Measurements from ENCODE around the gene GIT1.
A peak's percentile ranks its signal among the peaks of the same experiment; 100 is the strongest.

Gene GIT1

DNA sequence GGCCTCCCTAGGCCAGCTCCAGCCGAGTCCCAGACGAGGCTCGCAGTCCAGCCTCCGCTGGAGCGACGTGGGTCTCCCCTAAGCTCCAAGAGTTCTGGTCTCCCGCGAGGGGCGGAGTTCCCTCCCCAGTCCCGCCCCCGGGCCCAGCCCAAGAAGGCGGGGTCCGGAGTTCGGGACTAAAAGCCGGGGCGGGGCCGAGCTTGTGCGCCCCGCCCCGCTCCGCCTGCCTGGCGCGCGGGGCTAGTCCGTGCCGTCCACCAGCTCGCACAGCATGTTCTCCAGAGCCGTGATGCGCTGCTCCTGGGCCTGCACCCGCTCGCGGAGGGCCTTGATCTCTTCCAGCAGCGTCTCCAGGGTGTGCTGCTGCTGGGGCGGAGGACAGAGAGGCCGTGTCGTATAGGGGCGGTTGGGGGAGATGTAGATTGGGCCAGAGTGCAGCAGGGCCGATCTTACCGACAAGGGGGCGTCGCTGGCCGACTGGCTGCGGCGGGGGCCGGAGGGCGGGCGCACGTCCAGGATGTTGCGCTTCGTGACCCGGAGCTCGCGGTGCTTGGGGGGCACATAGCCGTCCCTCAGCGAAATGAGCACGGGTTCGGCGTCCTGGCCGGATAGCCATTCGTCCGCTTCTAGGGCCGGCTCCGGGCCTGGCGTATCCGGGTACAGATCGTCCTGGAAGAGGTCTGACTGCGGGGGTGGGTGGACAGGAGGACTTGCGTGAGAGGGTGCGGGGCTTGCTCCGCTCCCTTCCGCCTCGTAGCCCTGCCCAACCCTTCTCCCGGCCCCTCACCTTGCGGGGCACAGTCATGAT is 26.2 kb upstream of the GIT1 start:
- DNase-seq: peak; percentile 79

GRCh38 chr17:29615048-29615385 is 25.6 kb upstream of the GIT1 start:
- peak; percentile 61 for DNase-seq

GRCh38 chr17:29614349-29615047 is 25.1 kb upstream of the GIT1 start:
- no peak for DNase-seq

DNA sequence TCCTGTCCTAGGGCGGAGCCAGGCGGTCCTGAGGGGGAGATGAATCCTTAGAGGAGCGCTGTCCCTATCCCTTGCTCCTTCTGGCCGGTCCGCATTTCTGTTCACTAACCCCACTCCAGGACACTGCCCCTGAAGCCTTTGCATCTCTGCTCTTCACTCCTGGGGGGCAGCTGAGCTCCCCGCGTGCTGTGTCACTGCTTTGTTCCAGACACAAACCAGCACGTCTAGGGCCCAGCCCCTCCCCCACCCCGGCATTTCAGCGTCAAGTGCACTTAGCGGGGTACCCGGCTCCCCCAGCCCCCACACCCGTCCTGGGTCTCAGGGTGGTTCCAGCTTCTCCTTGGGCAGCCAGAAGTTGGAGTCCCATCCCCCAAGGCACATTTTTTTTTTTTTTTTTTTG is 24.4 kb upstream of the GIT1 start:
- DNase-seq: no peak

DNA sequence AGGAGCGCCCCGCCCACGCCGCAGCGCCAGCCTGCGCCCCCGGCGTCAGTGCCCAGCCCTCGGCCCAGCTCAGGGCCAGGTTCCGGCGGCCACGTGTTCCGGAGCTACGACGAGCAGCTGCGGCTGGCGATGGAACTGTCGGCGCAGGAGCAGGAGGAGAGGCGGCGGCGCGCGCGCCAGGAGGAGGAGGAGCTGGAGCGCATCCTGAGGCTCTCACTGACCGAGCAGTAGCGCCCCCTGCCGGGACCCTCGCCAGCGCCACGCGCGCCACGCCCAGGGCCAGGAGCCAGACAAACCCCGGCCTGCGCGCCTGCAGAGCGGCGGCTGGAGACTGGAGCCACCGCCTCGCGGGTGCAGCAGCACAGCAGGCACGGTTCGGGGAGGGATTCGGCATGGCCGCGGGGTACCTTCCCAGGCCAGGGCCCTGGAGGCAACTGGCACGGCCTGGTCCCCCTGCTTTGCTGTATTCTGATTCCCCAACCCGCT is 23.9 kb upstream of the GIT1 start:
- peak; percentile 88 for DNase-seq

DNA sequence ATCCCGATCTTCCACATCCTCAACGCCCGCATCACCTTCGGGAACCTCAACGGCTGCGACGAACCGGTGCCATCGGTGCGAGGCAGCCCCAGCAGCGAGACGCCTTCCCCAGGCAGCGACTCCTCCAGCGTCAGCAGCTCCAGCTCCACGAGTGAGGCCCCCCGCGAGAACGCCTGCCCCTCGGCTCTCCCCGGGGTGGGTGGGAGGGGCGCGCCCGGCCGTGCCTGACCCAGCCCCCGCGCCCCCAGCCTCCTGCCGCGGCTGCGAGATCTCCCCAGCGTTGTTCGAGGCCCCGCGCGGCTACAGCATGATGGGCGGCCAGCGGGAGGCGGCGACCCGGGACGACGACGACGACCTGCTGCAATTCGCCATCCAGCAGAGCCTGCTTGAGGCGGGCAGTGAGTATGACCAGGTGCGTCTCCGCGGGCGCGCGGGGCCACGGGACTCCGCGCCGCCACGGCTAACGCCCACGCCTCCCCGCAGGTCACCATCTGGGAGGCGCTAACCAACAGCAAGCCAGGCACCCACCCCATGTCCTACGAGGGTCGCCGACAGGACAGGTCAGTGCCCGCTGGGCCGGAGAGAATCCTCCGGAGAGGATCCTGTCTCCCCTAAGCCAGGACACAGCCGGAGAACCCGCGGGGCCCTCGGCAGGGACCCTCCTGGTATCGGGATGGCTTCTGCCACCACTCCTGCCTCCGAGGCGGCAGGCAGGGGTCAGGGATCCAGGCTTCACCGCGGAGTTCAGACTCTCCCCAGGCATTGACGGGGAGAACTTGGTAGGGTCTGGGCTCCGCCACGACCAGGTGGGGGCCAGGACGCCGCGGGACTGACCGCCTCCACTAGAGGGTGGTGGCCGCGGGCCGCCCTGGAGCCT is 23.2 kb upstream of the GIT1 start:
- no peak for DNase-seq

DNA sequence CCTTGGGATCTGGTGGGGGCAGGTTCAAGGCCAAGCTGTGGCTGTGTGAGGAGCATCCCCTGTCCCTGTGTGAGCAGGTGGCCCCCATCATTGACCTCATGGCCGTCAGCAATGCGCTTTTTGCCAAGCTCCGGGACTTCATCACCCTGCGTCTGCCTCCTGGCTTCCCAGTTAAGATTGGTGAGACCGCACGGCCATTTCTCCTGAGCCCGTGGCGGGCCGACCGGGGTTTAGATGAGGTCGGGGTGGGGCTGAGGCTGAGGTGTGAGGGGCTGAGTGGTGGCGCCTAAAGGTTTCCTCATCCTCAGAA is 22.6 kb upstream of the GIT1 start:
- DNase-seq: no peak

GRCh38 chr17:29611351-29612093 is 22.1 kb upstream of the GIT1 start:
- DNase-seq: no peak

DNA sequence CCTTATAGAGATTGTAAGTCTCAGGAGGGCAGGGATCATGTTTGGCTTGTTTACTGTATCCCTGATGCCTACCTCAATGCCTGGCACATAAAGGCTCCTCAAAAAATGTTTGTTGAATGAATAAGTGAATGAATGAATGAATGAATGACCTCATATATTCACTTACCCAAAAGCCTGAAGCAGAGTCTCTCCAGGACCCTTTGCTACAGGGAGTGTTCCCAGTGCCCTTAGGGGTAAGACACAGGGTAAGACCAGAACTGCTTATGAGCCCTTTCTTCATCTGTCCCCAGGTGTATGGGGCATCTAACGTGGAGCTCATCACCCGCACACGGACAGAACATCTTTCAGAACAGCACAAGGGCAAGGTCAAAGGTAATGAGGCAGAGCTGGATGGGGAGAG is 20.9 kb upstream of the GIT1 start:
- no peak for DNase-seq

DNA sequence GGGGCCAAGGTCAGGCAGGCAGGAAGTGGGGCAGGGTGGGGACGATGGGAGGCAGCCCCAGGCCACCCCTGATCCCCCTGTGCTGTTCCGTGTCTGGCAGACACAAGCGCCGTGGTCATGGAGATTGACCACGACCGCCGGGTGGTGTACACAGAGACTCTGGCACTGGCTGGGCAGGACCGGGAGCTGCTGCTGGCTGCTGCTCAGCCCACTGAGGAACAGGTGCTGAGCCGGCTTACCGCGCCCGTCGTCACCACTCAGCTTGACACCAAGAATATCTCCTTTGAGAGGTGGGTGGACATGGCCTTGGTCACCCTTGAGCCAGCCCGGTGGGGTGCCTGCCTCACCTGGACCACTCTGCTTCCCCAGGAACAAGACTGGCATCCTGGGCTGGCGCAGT is 19.5 kb upstream of the GIT1 start:
- DNase-seq: no peak

DNA sequence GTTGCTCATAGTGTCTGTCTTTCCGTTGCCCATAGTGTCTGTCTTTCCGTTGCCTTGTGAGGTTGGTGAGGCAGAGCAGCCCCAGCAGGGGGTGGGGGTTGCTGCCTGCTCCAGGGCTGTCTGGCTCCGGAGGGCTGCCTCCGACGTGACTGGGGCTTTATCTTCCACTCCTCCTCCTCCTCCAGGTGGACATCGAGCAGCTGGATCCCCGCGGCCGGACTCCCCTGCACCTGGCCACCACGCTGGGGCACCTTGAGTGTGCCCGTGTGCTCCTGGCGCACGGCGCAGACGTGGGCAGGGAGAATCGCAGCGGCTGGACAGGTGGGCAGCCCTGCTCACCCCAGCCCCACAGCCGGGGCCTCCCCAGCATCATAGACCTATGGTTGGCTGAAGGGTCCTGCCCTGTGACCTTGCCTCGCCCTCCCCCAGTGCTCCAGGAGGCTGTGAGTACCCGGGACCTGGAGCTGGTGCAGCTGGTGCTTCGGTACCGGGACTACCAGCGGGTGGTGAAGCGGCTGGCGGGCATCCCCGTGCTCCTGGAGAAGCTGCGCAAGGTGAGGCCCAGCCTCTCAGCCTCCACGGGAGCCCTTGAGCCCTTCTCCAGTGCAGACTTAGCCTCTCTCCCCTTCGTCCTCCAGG is 18.2 kb upstream of the GIT1 start:
- no peak for DNase-seq

DNA sequence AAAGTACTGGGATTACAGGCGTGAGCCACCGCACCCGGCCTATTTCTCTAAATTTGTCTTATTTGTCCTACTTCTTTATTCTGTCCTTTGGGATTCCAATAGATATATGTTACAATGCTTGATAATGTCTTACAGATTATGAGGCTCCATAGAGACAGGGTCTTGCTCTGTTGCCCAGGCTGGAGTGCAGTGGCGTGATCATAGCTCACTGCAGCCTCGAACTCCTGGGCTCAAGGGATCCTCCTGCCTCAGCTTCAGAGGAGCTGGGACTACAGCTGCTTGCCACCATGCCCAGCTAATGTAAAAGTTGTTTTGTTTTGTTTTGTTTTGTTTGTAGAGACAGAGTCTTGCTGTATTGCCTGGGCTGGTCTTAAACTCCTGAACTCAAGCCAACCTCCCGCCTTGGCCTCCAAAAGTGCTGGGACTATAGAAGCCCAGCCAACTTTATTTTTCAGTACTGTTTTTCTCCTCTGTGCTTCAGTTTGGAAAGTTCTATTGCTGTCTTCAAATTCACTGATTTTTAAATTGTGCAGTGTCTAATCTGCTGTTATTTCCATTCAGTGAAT is 13.7 kb upstream of the GIT1 start:
- DNase-seq: no peak

GRCh38 chr17:29597361-29598172 is 8.1 kb upstream of the GIT1 start:
- no peak for DNase-seq

GRCh38 chr17:29596811-29597210 is 7.4 kb upstream of the GIT1 start:
- no peak for DNase-seq

- DNase-seq: no peak
Measured at GRCh38 chr17:29595943-29596774, 6.7 kb upstream of the GIT1 start.

DNA sequence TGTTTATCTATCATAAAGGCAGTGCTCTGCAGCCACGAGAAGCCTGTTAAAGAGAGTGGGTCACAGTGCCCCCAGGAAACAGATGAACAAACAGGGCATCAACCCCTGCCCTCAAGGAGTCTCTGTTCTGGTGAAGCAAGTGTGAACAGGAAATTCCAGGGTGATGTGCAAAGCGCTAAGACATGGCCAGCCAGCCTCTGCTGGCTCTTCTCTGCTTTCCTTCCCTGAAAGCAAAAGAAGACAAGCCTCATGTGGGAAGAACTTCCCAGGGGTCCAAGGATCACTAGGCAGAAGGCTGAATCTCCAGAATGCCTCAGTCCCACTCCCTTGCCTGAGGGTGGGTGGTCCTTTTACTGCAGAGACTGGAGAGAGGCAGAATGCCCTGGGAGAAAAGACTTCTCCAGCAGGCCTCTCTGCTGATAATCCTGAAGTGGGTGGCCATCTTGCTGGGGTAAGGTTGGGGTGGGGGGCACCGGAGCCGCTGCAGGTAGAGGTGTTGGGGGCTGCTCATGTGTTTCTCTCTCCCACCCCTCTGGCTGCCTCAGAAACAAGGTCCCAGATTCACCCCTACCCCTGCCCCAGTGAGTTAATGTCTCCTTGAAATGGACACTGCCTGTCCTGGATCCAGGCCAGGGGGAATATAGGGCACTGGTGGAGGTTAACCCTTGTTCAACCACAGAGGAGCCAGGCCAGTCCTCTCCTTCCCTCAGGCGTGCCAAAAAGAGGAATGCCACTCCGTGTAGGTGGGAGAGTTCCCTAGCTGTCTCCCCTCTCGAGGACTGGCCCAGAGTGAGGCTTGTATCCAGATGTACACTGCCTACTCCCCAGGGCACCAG is 5.9 kb upstream of the GIT1 start:
- DNase-seq: no peak

DNA sequence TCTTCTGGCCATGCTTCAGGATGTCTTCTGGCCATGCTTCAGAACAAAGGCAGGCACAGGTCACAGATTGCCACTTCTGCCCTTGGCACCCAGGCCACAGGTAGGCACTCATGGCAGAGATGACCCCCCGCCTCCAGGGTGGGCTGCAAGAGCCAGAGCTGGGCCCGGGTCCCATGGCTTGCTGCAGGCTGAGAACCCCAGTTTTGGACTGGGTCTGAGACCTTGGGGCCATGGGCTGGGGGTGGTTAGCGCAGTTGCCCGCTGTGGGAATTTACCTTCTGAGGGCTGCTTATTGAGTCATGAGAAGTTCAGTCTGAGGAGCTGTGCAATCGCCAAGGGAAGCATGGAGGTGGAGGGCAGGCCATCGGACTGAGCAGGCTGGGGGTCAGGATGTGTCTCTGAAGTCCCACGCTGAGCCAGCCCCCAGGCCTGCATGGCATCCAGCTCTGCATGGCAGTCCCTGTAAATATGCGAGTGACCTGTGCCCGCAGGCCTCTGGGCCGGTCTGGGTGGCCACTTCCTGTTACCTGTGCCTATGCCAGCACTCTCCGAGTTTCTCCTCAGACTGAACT is 5.2 kb upstream of the GIT1 start:
- DNase-seq: no peak

DNA sequence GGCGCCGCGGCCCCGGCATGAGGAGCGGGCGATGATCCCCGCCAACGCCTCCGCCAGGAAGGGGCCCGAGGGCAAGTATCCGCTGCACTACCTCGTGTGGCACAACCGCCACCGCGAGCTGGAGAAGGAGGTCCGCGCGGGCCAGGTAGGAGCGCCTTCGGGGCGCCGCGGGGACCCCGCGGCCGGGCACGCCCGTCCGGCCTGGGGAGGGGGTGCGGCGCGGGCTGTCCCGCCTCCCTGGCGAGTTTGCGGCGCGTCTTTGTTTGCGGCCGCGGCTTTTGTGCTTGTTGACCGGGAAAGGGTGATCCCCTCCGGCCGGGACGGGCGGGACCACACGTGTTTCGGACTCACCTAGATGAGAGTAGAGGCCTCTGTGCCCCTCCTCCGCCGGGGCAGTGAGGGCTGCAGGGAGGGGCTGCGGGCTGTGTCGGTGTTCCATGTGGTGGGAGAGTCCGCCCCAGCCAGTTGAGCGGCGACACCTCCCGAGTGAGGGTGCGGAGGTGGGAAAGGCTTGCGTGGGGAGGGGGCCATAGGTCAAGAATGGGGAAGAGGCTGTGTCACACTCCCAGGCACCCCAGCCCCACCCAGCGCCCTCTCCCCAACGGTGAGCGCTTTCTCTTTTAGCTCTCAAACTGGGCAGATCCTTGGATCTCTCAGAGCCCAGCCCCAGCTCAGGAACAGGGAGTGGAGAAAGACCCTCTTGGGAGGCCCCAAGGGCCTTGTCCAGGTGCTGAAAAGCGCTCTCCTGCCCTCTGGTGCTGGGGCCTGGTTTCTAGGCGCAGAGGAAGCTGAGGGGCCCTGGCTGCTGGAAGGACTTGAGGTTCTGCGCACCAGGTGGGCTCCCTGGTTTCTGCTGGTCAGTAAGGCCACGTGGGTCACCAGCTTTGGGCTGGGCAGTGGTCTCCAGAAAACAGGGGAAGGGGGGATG is 4.4 kb upstream of the GIT1 start:
- peak; percentile 27 for DNase-seq

All from stimulated activated naive CD4-positive, alpha-beta T cell treated with Interleukin-2 at 50 U/mL for 16 hours (primary cell).